SH-SY5Y (cell line): ENCODE results near the gene ILKAP.

Source experiments
- GATA2 ChIP-seq: IDR thresholded peaks from 2 replicates; pipeline ENCODE4 v1.6.1; 2011; ENCODE audit warnings: mild to moderate bottlenecking, low read depth, low read length
- GATA3 ChIP-seq: IDR thresholded peaks from 2 replicates; pipeline ENCODE4 v1.6.1; 2011; ENCODE audit warnings: low read depth, mild to moderate bottlenecking, low read length, moderate library complexity

DNA sequence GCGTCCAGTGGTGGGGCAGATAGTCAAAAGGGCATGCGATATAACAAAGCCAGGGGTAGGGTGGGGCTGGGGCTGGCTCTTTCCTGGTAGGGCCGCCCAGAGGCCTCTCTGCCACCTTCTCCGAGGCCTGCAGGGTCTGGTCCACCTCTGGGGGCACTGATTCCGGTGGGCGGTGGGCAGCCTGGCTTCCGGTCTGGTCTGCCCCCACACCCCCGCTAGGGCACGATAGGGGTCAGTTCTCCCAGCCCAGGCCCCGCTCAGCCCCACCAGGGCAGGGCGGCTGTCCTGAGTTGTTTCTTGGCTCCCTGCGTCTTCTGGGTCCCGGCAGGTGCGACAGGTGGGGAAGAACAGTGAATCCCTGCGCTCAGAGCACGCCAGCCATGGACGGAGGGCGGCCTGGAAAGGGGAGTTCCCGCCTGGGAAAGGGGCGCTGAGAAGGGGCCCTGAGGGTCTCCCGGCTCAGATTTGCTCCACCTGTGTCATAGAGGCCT, 45.4 kb downstream of the ILKAP start:
- TF ChIP-seq GATA2 (no peak), GATA3 (no peak)
